Measurements from ENCODE around the gene NEK10. TPM values are rescaled to one million over a fixed set of nuclear protein-coding genes. Genes with fewer than 3 reads are reported as not detected.

NEK10 gene
- total RNA-seq, 3 donors from 2014 or later (not counting 1 experiment from before 2014, with no cell fraction given) = 0.68 to 1.6 (median 0.80) TPM

DNA sequence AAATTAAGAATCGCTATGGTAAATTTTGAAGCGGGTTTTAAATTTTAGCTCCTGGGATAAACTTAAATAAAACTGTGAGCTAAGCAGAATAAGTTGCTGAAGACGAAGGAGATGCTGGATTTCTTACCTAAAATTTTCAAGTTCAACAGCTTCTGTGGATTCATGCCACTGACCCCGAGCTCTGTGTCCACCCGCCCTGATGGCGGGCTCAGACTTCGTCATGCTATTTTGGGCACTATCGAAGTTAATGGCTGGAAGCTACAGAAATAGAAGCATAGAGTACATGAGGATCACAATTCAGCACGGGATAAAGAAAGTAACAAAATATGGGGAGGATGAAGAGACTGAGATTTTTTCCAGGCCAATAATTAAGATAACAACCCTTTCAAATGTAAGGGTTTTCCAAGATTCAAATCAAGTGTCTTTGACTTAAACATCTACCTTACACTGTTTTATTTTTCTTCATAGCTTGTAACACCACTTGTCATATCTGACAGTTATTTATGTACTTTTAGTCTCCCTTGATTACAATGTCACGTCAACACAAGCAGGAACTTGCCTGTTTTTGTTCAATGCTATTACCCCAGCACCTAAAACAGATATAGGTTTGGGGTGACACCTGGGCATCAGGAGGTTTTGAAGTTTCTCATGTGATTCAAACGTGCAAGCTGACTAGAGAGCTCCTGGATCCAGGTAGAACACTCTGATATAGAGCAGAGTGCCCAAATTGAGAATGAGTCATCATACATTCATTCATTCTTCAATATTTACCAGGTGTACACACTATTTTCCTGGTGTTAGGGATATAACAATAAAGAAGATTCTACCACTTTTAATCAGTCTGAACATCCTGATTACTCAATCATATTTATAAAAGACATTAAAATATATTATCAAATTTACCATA is 23.0 kb downstream of the NEK10 start:
- H3K4me1 ChIP-seq (ENCODE audit: control insufficient read depth, insufficient read depth, low read length) = no peaks in the 10 kb centered on the region
- no peaks in the 10 kb centered on the region for H3K27me3 ChIP-seq (ENCODE audit: control insufficient read depth, insufficient read depth, low read length)
- TF ChIP-seq, protein P1, sequence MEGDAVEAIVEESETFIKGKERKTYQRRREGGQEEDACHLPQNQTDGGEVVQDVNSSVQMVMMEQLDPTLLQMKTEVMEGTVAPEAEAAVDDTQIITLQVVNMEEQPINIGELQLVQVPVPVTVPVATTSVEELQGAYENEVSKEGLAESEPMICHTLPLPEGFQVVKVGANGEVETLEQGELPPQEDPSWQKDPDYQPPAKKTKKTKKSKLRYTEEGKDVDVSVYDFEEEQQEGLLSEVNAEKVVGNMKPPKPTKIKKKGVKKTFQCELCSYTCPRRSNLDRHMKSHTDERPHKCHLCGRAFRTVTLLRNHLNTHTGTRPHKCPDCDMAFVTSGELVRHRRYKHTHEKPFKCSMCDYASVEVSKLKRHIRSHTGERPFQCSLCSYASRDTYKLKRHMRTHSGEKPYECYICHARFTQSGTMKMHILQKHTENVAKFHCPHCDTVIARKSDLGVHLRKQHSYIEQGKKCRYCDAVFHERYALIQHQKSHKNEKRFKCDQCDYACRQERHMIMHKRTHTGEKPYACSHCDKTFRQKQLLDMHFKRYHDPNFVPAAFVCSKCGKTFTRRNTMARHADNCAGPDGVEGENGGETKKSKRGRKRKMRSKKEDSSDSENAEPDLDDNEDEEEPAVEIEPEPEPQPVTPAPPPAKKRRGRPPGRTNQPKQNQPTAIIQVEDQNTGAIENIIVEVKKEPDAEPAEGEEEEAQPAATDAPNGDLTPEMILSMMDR (IDR thresholded peaks at IDR 0.05) = no peak
- H3K36me3 ChIP-seq (ENCODE audit: control insufficient read depth, insufficient read depth, low read length) = no peaks in the 10 kb centered on the region
- Mint-ChIP-seq H3K27ac (no peak overlapping the region), H3K27me3 (ENCODE audit: low read depth in 2 of 2) (no peaks in the 10 kb centered on the region), H3K4me1 (peaks cover 21 to 24% of the 10 kb centered on the region in 2 donors), H3K9me3 (no peaks in the 10 kb centered on the region), H3K4me3 (no peak overlapping the region), H3K36me3 (no peaks in the 10 kb centered on the region)
- no peak overlapping the region for H3K4me3 ChIP-seq (ENCODE audit: low read length)
- no peak overlapping the region for H3K27ac ChIP-seq (ENCODE audit: low read length)
- DNase-seq = no peak
- H3K9me3 ChIP-seq (ENCODE audit: control insufficient read depth, insufficient read depth, low read length) = no peaks in the 10 kb centered on the region
- WGBS (ENCODE audit: insufficient coverage) = 90% methylated on average over 11 of the region's 11 CpGs
- intact Hi-C loops (cut with micrococcal nuclease) = no loop called here
- no peak for ATAC-seq

DNA sequence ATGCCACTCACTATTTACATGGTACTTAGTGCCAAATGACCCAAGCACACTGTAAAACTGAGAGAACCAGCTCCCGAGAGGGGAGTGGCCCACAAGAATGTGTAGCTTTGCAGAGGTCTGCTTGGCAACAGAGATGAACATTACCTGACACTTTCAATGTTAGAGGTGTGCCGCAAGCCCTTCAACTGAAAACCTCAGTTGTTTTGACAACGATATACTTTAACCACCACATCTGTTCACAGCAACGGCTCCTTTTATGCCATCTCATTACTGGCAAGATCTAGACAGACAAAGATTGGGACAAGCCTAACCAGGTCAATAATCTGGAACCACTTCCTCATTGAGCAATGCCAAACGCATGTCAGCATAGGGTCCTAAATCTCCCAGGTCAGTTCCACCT is 23.7 kb downstream of the NEK10 start:
- TF ChIP-seq, protein P1 (IDR thresholded peaks at IDR 0.05) = no peak
- H3K9me3 ChIP-seq (ENCODE audit: control insufficient read depth, insufficient read depth, low read length) = no peaks in the 10 kb centered on the region
- H3K27ac ChIP-seq (ENCODE audit: low read length) = no peak overlapping the region
- H3K4me3 ChIP-seq (ENCODE audit: low read length) = no peak overlapping the region
- no peaks in the 10 kb centered on the region for H3K36me3 Mint-ChIP-seq
- peaks cover 21 to 24% of the 10 kb centered on the region in 2 donors for H3K4me1 Mint-ChIP-seq
- WGBS (ENCODE audit: insufficient coverage) = 16% methylated on average over 4 of the region's 5 CpGs
- peak; percentile 68 to 80 (median 78) for ATAC-seq
- H3K9me3 Mint-ChIP-seq = no peaks in the 10 kb centered on the region
- H3K27me3 Mint-ChIP-seq (ENCODE audit: low read depth in 2 of 2) = no peaks in the 10 kb centered on the region
- intact Hi-C loops (cut with micrococcal nuclease) = no loop called here
- peak in 1 of 2 donors; percentile 43 for DNase-seq
- no peaks in the 10 kb centered on the region for H3K27me3 ChIP-seq (ENCODE audit: control insufficient read depth, insufficient read depth, low read length)
- H3K4me3 Mint-ChIP-seq = no peak overlapping the region
- no peak overlapping the region for H3K27ac Mint-ChIP-seq
- no peaks in the 10 kb centered on the region for H3K36me3 ChIP-seq (ENCODE audit: control insufficient read depth, insufficient read depth, low read length)
- no peaks in the 10 kb centered on the region for H3K4me1 ChIP-seq (ENCODE audit: control insufficient read depth, insufficient read depth, low read length)

DNA sequence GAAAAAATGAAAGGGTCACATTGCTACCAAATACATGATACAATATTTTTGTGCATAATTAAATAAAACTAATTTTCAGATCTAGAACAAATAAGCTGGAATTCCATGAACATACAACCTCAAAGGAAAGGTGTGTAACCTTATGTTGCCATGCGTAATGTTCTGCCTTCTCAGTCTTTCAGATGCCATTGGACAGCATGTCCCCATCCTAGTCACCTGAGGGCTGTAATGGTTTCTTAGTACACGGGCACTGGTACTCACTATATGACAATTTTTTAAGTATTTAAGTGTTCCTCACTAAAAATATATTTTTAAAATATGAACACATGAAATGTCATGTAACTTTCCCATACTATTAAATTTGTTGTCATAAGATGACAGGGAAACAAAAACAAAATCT is 24.1 kb downstream of the NEK10 start:
- ATAC-seq (no peak), DNase-seq (no peak)
- H3K27me3 ChIP-seq (ENCODE audit: control insufficient read depth, insufficient read depth, low read length) = no peaks in the 10 kb centered on the region
- Mint-ChIP-seq H3K4me1 (peaks cover 17 to 21% of the 10 kb centered on the region in 2 donors), H3K4me3 (no peak overlapping the region), H3K9me3 (no peaks in the 10 kb centered on the region), H3K27ac (no peak overlapping the region), H3K27me3 (ENCODE audit: low read depth in 2 of 2) (no peaks in the 10 kb centered on the region), H3K36me3 (no peaks in the 10 kb centered on the region)
- no peak overlapping the region for H3K4me3 ChIP-seq (ENCODE audit: low read length)
- TF ChIP-seq, protein P1 (IDR thresholded peaks at IDR 0.05) = no peak
- no peaks in the 10 kb centered on the region for H3K4me1 ChIP-seq (ENCODE audit: control insufficient read depth, insufficient read depth, low read length)
- H3K9me3 ChIP-seq (ENCODE audit: control insufficient read depth, insufficient read depth, low read length) = no peaks in the 10 kb centered on the region
- H3K36me3 ChIP-seq (ENCODE audit: control insufficient read depth, insufficient read depth, low read length) = no peaks in the 10 kb centered on the region
- 100% methylated on average over 1 of the region's 2 CpGs for WGBS (ENCODE audit: insufficient coverage)
- H3K27ac ChIP-seq (ENCODE audit: low read length) = no peak overlapping the region
- intact Hi-C loops (cut with micrococcal nuclease) = no loop called here
